Tibial artery (tissue), 4 donors: ENCODE data around the gene CGGBP1.

ENCODE experiments used
- DNase-seq, 2 donors: peaks; one replicate each; pipeline ENCODE4 v3.0.0-alpha.2; 2019
- H3K27ac ChIP-seq, 2 donors: fragments of 200-600 bp; sonication (generic) in 1 of 2; 1 replicate in 1 of 2; 2 replicates in 1 of 2; pipeline ENCODE4 v1.5.1; 2018 to 2019; ENCODE audit warnings: mild to moderate bottlenecking in 1 of 2
- H3K27me3 ChIP-seq, 2 donors: fragments of 200-600 bp; sonication (generic) in 1 of 2; one replicate each; pipeline versions ENCODE4 v1.5.1 to v1.6.0; 2016 to 2019
- H3K36me3 ChIP-seq, 3 donors: fragments of 200-600 bp; sonication (generic) in 2 of 3; one replicate each; pipeline ENCODE4 v1.5.1; 2016 to 2019; ENCODE audit warnings: mild to moderate bottlenecking in 2 of 3
- H3K4me1 ChIP-seq, 4 donors: fragments of 200-600 bp; sonication (generic) in 2 of 4; 1 replicate in 3 of 4; 2 replicates in 1 of 4; pipeline ENCODE4 v1.5.1; 2016 to 2019
- H3K4me3 ChIP-seq, 2 donors: fragments of 200-600 bp; sonication (generic) in 1 of 2; 1 replicate in 1 of 2; 2 replicates in 1 of 2; pipeline ENCODE4 v1.5.1; 2018 to 2019; ENCODE audit warnings: mild to moderate bottlenecking in 2 of 2
- H3K9me3 ChIP-seq, 3 donors: fragments of 200-600 bp; sonication (generic) in 1 of 3; one replicate each; pipeline ENCODE4 v1.5.1; 2016 to 2019
- CTCF ChIP-seq, 2 experiments: fragments of 200-600 bp in 1 of 2; fragments of 450-650 bp in 1 of 2; IDR thresholded peaks; one replicate each; pipeline ENCODE4 v1.5.1; 2017 to 2019; ENCODE audit warnings: antibody characterized with exemption in 2 of 2, mild to moderate bottlenecking in 1 of 2, moderate library complexity in 1 of 2
- intact Hi-C: fragments of 100-400 bp; cut with DNase I; formaldehyde crosslinking; loops from one replicate; pipeline ENCODE4 v1.15.0; 2023; ENCODE audit warnings: low total_unique reads

The CGGBP1 gene

GRCh38 chr3:88075072-88075471, 16.3 kb upstream of the CGGBP1 start:
- Histone ChIP-seq H3K36me3 (no peaks in the 10 kb centered on the region), H3K4me3 (no peak overlapping the region), H3K27ac (no peak overlapping the region), H3K4me1 (peaks cover 0 to 24% (median 7%) of the 10 kb centered on the region in 4 donors), H3K9me3 (no peaks in the 10 kb centered on the region), H3K27me3 (no peaks in the 10 kb centered on the region)
- no peak for DNase-seq
- intact Hi-C loops: no loop called here
- no peak for TF ChIP-seq CTCF (IDR thresholded peaks at IDR 0.05)

GRCh38 chr3:88061746-88062145, 2.9 kb upstream of the CGGBP1 start:
- intact Hi-C loops: no loop called here
- no peak overlapping the region for H3K4me3 ChIP-seq

DNA sequence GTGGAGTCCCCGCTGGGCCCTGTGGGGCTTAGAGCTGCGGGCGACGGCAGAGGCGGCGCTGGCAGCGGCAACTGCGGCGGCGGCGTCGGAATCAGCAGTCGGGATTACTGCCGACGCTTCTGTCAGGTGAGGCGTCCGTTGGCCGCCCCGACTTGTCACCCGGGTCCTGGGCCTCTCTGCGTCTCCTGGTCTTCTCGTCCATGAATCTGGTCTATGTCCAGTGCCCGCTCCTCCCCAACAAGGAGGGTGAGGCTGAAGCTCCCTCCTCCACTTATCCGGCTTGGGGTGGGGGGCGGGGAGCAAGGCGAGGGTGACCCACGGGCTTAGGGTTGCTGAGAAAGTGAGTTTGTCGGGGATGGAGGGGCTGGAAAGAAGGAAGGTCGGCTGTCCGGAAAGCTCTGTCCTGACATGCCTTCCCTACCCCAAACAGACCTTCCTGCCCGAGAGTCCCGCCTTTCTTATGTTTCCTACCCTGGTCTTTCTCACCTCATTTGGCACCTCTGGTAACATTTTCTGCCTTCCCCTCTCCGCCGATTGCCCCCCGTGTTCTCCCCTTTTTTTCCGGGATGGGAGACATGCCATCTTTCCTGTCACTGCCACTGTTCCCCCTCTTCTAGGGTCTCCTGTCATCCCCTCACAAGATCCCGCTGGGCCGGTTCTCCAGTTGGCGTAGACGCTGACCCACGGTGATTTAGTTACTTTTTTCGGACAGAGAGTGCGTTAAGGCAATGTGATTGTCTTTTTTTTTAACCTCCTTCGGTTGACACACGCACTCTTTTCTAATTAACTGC, 770 bp upstream of the CGGBP1 start:
- peak overlapping the region; percentile 70 to 85 for H3K4me3 ChIP-seq
- peak overlapping the region; percentile 87 to 98 for H3K27ac ChIP-seq
- DNase-seq: peak; percentile 25 to 67
- intact Hi-C loops: loop anchor here (5.0 kb wide), 1 partner anchor 88 kb away; the partner anchor contains the start of gene C3orf38
- H3K4me1 ChIP-seq: peaks cover 0 to 50% (median 18%) of the 10 kb centered on the region in 4 donors
- H3K9me3 ChIP-seq: no peaks in the 10 kb centered on the region
- H3K36me3 ChIP-seq: peaks cover 14 to 16% (median 16%) of the 10 kb centered on the region in 3 donors
- no peak for TF ChIP-seq CTCF (IDR thresholded peaks at IDR 0.05)
- no peaks in the 10 kb centered on the region for H3K27me3 ChIP-seq

More at GRCh38 chr3:88061746-88062145, 2.9 kb upstream of the CGGBP1 start:
- Histone ChIP-seq H3K27me3 (no peaks in the 10 kb centered on the region), H3K4me1 (peaks cover 0 to 63% (median 20%) of the 10 kb centered on the region in 4 donors), H3K9me3 (no peaks in the 10 kb centered on the region), H3K27ac (no peak overlapping the region), H3K36me3 (no peaks in the 10 kb centered on the region)
- DNase-seq: no peak
- TF ChIP-seq CTCF (IDR thresholded peaks at IDR 0.05): no peak

DNA sequence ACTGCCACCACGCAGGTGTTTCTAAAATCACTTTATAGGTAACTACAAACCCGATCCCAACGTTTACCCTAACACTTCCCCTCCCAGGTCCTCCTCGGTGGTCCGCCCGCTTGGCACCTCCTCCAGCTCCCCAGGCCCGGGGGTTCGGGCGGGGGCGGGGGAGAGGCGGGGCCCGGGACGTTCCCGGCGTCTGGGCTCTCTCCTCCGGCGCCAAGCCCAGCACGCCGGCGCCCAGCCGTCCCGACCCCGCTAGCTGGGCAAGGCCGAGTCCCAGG, 562 bp downstream of the CGGBP1 start:
- Histone ChIP-seq H3K4me3 (peak overlapping the region; percentile 70 to 85), H3K27me3 (no peaks in the 10 kb centered on the region), H3K36me3 (peaks cover 15 to 22% (median 16%) of the 10 kb centered on the region in 3 donors), H3K4me1 (peaks cover 0 to 39% (median 18%) of the 10 kb centered on the region in 4 donors), H3K27ac (peak overlapping the region; percentile 87 to 98), H3K9me3 (no peaks in the 10 kb centered on the region)
- DNase-seq: no peak
- intact Hi-C loops: loop anchor here (5.0 kb wide), 1 partner anchor 89 kb away; the partner anchor contains the start of gene C3orf38
- TF ChIP-seq CTCF (IDR thresholded peaks at IDR 0.05): no peak

DNA sequence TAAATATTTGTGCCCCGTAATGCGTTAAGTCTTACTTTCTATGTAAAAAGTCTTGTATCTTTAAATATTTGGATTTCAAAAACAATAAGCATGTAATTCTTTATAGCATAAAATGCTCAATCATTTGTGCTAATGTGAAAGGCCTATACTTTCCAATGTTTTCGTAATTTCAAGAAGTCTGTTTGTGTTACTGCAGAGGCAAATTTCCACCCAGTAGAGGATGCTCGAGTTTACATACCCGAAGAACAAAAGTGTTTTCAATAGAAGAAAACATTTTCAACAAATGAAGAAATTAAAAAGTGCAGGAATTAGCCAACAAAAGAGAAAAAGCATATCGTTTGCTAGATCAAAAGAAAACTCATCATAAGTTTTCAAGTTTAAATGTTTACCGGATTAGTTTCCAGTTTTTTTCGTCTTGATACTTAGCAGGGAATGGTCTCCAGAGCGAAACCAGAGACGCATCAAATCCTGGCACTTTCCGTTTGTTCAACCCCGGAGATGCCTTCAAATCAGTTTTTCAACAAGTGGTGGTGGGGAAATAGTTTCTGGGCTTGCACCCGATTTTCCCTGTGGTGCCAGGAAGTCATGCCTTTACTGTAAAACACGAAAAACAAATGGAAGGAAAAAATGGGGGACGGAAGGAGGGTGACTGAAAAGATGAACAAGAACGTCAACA, 1.0 kb downstream of the CGGBP1 start:
- Histone ChIP-seq H3K4me3 (peak overlapping the region; percentile 70 to 85), H3K9me3 (no peaks in the 10 kb centered on the region), H3K36me3 (peaks cover 15 to 22% (median 16%) of the 10 kb centered on the region in 3 donors), H3K27ac (peak overlapping the region; percentile 87 to 98), H3K27me3 (no peaks in the 10 kb centered on the region), H3K4me1 (peaks cover 0 to 36% (median 18%) of the 10 kb centered on the region in 4 donors)
- peak in 1 of 2 experiments; percentile 8 for TF ChIP-seq CTCF (IDR thresholded peaks at IDR 0.05)
- intact Hi-C loops: loop anchor here (5.0 kb wide), 1 partner anchor 90 kb away; the partner anchor contains the start of gene C3orf38
- peak in 1 of 2 donors; percentile 21 for DNase-seq
